HG02970 (cell line): ENCODE results near the gene PPOX.

Experiments used
- ATAC-seq: cut with Tn5 transposase; IDR thresholded peaks from one replicate; pipeline ENCODE4 v1.9.1; 2021; ENCODE audit warnings: mild to moderate bottlenecking, moderate library complexity, moderate number of reproducible peaks; ENCODE audit not compliant: unreplicated experiment, low FRiP score

PPOX gene

GRCh38 chr1:161145832-161146231 lies 20.4 kb upstream of the PPOX start:
- ATAC-seq = no peak

GRCh38 chr1:161153176-161153575 lies 13.1 kb upstream of the PPOX start:
- no peak for ATAC-seq

- ATAC-seq = peak; percentile 62
These were observed 12.4 kb upstream of the PPOX start, which contains the start of gene UFC1 for GRCh38 chr1:161153682-161154337. TSS of gene UFC1 (plus strand) at chr1:161153978. CDS start at chr1:161153998, 20 bp downstream.

- ATAC-seq = no peak
These were observed 8.4 kb upstream of the PPOX start for GRCh38 chr1:161157867-161158266.

GRCh38 chr1:161158316-161159010 lies 7.8 kb upstream of the PPOX start:
- ATAC-seq = no peak

- peak; percentile 79 for ATAC-seq
These were observed 6.9 kb upstream of the PPOX start, which contains the start of gene USP21 for GRCh38 chr1:161159087-161159912. TSS of gene USP21 (plus strand) at chr1:161159500. CDS start at chr1:161160641, 1,141 bp downstream.

- ATAC-seq = no peak
These were observed 6.3 kb upstream of the PPOX start for GRCh38 chr1:161159913-161160243.

- no peak for ATAC-seq
These were observed 5.5 kb upstream of the PPOX start for GRCh38 chr1:161160671-161161145.

- ATAC-seq = no peak
These were observed 4.6 kb upstream of the PPOX start for GRCh38 chr1:161161652-161162051.

- no peak for ATAC-seq
These were observed 4.2 kb upstream of the PPOX start for GRCh38 chr1:161162052-161162451.

GRCh38 chr1:161162806-161163205 lies 3.4 kb upstream of the PPOX start:
- no peak for ATAC-seq

GRCh38 chr1:161163793-161164192 lies 2.4 kb upstream of the PPOX start:
- ATAC-seq = no peak

- ATAC-seq = no peak
These were observed 1.2 kb upstream of the PPOX start for GRCh38 chr1:161164901-161165610.

- ATAC-seq = peak; percentile 9
These were observed 683 bp downstream of the PPOX start for GRCh38 chr1:161166669-161167548.

- ATAC-seq = no peak
These were observed 2.7 kb downstream of the PPOX start for GRCh38 chr1:161168906-161169305.

- no peak for ATAC-seq
These were observed 5.0 kb downstream of the PPOX start for GRCh38 chr1:161171191-161171590.

GRCh38 chr1:161171696-161172095 lies 5.5 kb downstream of the PPOX start:
- no peak for ATAC-seq

GRCh38 chr1:161172349-161172748 lies 6.1 kb downstream of the PPOX start:
- ATAC-seq = no peak

- ATAC-seq = no peak
These were observed 6.7 kb downstream of the PPOX start for GRCh38 chr1:161172776-161173376.
